ENCODE data around the gene ADK. TPM values are rescaled to one million over a fixed set of nuclear protein-coding genes. Genes with fewer than 3 reads are reported as not detected.

ADK gene
- total RNA-seq, 2 experiments from 2014 or later, result 52.8 to 54.4 TPM

DNA sequence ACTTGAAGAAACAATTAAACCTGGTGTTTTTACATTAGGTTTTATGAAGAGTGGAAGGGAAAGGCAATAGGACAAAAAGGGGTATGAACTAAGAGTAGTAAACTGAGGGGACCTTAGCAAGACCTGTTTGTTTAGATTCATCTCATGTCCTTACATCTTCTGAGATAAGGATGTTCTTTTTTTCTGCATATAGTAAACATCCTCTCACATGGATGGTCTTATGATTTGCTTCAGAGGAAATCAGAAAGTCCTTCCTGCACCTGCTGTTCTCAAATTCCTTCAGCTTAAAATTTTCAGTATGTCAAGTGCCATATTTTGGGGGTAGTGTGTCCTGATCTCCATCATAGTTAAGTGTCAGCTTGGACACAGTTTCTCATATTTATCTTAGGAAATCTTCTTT is 232.6 kb downstream of the ADK start:
- no peak for DNase-seq
- no peak overlapping the region for H3K27ac Mint-ChIP-seq
- no peaks in the 10 kb centered on the region for H3K36me3 Mint-ChIP-seq
- CTCF ChIA-PET, result no interaction called here
- no peak overlapping the region for H3K4me3 Mint-ChIP-seq
- H3K4me1 Mint-ChIP-seq (ENCODE audit: low read depth), result peaks cover 22% of the 10 kb centered on the region
- no peaks in the 10 kb centered on the region for H3K27me3 Mint-ChIP-seq
- H3K9me3 Mint-ChIP-seq, result no peaks in the 10 kb centered on the region
- POLR2A ChIA-PET, result no interaction called here
- intact Hi-C loops (cut with micrococcal nuclease), result no loop called here

- ChIA-PET CTCF (no interaction called here), POLR2A (no interaction called here)
- H3K27me3 Mint-ChIP-seq, result no peaks in the 10 kb centered on the region
- intact Hi-C loops (cut with micrococcal nuclease), result no loop called here
- peaks cover 25% of the 10 kb centered on the region for H3K4me1 Mint-ChIP-seq (ENCODE audit: low read depth)
- H3K9me3 Mint-ChIP-seq, result no peaks in the 10 kb centered on the region
- no peak for DNase-seq
- no peaks in the 10 kb centered on the region for H3K36me3 Mint-ChIP-seq
- no peak overlapping the region for H3K27ac Mint-ChIP-seq
- H3K4me3 Mint-ChIP-seq, result no peak overlapping the region
Measured at GRCh38 chr10:74384615-74385183, 233.7 kb downstream of the ADK start.

- Mint-ChIP-seq H3K27me3 (no peaks in the 10 kb centered on the region), H3K9me3 (no peaks in the 10 kb centered on the region), H3K27ac (no peak overlapping the region), H3K4me3 (no peak overlapping the region), H3K36me3 (peaks cover under 1% of the 10 kb centered on the region), H3K4me1 (ENCODE audit: low read depth) (peaks cover 11% of the 10 kb centered on the region)
- intact Hi-C loops (cut with micrococcal nuclease), result no loop called here
- no peak for DNase-seq
- ChIA-PET POLR2A (no interaction called here), CTCF (no interaction called here)
Measured at GRCh38 chr10:74388801-74389200, 237.8 kb downstream of the ADK start.

- Mint-ChIP-seq H3K4me3 (no peak overlapping the region), H3K27me3 (no peaks in the 10 kb centered on the region), H3K36me3 (peaks cover 18% of the 10 kb centered on the region), H3K27ac (no peak overlapping the region), H3K4me1 (ENCODE audit: low read depth) (peaks cover 7% of the 10 kb centered on the region), H3K9me3 (no peaks in the 10 kb centered on the region)
- ChIA-PET CTCF (no interaction called here), POLR2A (no interaction called here)
- intact Hi-C loops (cut with micrococcal nuclease), result no loop called here
- DNase-seq, result no peak
Measured at GRCh38 chr10:74391786-74392185, 240.8 kb downstream of the ADK start.

DNA sequence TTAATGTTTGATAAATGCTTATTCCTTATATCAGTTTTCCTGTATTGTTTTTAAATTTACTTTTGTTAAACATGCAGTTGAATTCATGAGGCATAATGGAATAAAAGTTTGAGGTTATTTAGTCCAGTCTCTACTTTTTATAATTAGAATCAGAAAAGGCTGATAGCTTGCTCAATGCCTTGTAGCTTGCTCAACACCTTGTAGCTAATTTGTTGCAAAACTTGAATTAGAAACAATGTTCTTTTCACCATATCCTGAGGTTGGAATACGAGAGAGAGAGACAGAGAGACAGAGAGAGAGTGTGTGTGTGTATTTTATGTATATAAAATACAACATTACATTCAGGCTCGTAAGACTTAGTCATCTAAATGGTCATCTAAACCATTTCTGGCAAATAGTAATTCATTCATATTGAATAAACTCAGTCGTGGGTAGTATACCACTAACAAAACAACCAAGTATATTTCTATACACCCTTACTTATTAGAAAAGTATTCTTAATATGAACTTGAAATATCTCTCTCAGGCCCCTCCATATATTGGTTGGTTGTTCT is 243.5 kb downstream of the ADK start:
- ChIA-PET POLR2A (no interaction called here), CTCF (no interaction called here)
- Mint-ChIP-seq H3K27ac (no peak overlapping the region), H3K9me3 (no peaks in the 10 kb centered on the region), H3K27me3 (no peaks in the 10 kb centered on the region), H3K36me3 (peaks cover 20% of the 10 kb centered on the region), H3K4me3 (no peak overlapping the region), H3K4me1 (ENCODE audit: low read depth) (peaks cover 4% of the 10 kb centered on the region)
- intact Hi-C loops (cut with micrococcal nuclease), result no loop called here
- DNase-seq, result no peak

DNA sequence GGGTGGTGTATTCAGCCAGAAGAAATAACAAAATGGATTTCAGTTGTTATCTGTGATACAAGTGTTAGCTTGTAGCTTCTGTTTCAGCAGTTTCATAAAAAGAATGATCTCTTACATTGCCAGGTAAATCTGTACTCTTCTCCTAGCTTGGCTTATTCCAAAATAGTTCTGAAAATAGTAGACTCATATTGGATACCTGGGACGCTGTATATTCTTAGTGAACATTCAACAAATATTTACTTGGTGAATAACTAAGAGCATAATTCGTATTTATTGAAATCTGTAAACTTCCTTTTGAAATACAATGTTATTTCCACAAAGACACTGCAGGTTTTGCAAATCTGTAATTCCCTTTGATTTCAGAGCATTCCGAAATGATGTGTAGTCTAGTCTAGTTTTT is 249.2 kb downstream of the ADK start:
- Mint-ChIP-seq H3K4me1 (ENCODE audit: low read depth) (no peaks in the 10 kb centered on the region), H3K4me3 (no peak overlapping the region), H3K9me3 (peaks cover 4% of the 10 kb centered on the region), H3K36me3 (peaks cover 36% of the 10 kb centered on the region), H3K27me3 (no peaks in the 10 kb centered on the region), H3K27ac (no peak overlapping the region)
- no peak for DNase-seq
- ChIA-PET CTCF (no interaction called here), POLR2A (no interaction called here)
- intact Hi-C loops (cut with micrococcal nuclease), result no loop called here

DNA sequence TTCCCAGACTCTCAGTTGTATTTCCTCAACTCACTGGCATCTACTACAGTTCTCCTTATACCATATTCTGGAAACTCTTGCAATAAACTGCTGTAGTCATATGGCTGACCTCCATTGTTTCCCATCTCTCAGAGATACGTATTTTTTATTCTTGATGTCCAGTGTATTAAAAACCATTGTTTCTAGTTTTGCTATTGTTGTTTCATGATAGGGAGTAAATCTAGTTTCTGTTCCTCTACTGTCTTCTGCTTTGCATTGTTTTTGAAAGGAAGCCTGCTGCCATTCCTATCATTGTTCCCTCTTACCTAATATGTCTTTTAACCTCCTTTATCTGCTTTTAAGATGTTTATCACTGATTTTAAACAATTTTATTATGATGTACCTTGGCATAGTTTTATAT is 255.0 kb downstream of the ADK start:
- POLR2A ChIA-PET, result no interaction called here
- no peak for DNase-seq
- Mint-ChIP-seq H3K36me3 (peaks cover 44% of the 10 kb centered on the region), H3K27ac (no peak overlapping the region), H3K4me1 (ENCODE audit: low read depth) (no peaks in the 10 kb centered on the region), H3K4me3 (no peak overlapping the region), H3K27me3 (no peaks in the 10 kb centered on the region), H3K9me3 (peaks cover 4% of the 10 kb centered on the region)
- CTCF ChIA-PET, result no interaction called here
- intact Hi-C loops (cut with micrococcal nuclease), result no loop called here

DNA sequence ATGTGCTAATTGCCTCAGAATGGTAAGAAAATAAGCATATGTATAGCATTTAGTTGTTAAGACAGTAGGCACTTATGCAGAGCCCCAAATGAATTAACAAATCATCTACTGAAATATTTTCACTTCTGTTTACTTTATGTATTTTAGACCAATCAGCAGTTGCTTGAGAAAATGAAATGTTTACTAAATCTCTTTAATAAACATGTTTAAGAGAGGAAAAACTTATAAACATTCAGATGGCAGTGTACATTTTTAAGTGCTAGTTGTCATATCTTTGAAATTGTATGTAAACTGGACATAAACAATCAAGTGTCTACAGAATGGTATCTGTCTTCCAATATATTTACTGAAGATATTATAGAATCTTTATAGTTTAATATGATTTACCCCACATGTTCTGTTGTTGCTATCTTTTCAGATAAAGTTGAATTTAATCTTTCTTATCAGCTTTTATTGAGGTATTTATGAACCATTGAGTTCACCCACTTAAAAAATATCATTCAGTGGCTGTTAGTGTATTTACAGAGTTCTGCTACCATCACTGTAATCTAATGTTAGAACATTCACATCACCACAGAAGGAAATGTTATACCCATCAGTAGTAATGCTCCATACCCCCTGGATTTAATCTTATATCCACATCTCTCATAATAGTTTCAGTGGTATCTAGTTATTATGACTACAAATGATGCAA is 264.3 kb downstream of the ADK start:
- no peak overlapping the region for H3K4me3 Mint-ChIP-seq
- no peaks in the 10 kb centered on the region for H3K9me3 Mint-ChIP-seq
- peaks cover 16% of the 10 kb centered on the region for H3K36me3 Mint-ChIP-seq
- intact Hi-C loops (cut with micrococcal nuclease), result no loop called here
- ChIA-PET CTCF (no interaction called here), POLR2A (no interaction called here)
- no peak overlapping the region for H3K27ac Mint-ChIP-seq
- DNase-seq, result no peak
- H3K4me1 Mint-ChIP-seq (ENCODE audit: low read depth), result no peaks in the 10 kb centered on the region
- H3K27me3 Mint-ChIP-seq, result no peaks in the 10 kb centered on the region

DNA sequence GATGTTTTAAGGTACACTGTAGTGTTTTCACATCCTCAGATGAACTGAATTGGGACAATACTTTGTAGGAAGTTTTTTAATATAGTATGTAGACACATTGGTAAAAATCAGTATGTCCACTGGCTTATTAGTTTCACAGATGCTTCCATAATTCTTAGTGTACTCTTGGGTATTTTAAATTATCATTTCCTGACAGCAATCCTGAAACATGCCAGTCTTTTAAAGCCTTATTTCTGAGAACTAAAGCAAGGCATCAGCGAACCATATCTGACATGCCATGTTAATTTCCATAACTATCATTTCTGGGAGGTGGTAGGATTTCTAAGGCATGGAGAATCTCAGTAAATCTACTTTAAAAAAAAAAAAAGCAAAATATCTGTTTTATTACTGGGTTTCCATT is 266.4 kb downstream of the ADK start:
- intact Hi-C loops (cut with micrococcal nuclease), result no loop called here
- DNase-seq, result no peak
- ChIA-PET CTCF (interaction anchor here (0.9 kb wide), 1 partner anchor 92 kb away, joined by 3 read pairs; no protein-coding TSS in a partner anchor), POLR2A (no interaction called here)
- Mint-ChIP-seq H3K36me3 (peaks cover 6% of the 10 kb centered on the region), H3K27ac (no peak overlapping the region), H3K27me3 (no peaks in the 10 kb centered on the region), H3K9me3 (no peaks in the 10 kb centered on the region), H3K4me1 (ENCODE audit: low read depth) (no peaks in the 10 kb centered on the region), H3K4me3 (no peak overlapping the region)

- no peaks in the 10 kb centered on the region for H3K27me3 Mint-ChIP-seq
- intact Hi-C loops (cut with micrococcal nuclease), result no loop called here
- H3K4me1 Mint-ChIP-seq (ENCODE audit: low read depth), result no peaks in the 10 kb centered on the region
- peaks cover 2% of the 10 kb centered on the region for H3K36me3 Mint-ChIP-seq
- no peaks in the 10 kb centered on the region for H3K9me3 Mint-ChIP-seq
- CTCF ChIA-PET, result interaction anchor here (0.6 to 1.1 kb wide), 3 partner anchors 91 to 685 kb away, joined by 3 to 4 read pairs (median 4); no protein-coding TSS in a partner anchor
- no peak overlapping the region for H3K4me3 Mint-ChIP-seq
- H3K27ac Mint-ChIP-seq, result no peak overlapping the region
- DNase-seq, result no peak
- POLR2A ChIA-PET, result no interaction called here
Measured at GRCh38 chr10:74418285-74418872, 267.4 kb downstream of the ADK start.

GRCh38 chr10:74419491-74419951 is 268.5 kb downstream of the ADK start:
- Mint-ChIP-seq H3K9me3 (no peaks in the 10 kb centered on the region), H3K4me3 (no peak overlapping the region), H3K27ac (no peak overlapping the region), H3K27me3 (no peaks in the 10 kb centered on the region), H3K36me3 (peaks cover 5% of the 10 kb centered on the region), H3K4me1 (ENCODE audit: low read depth) (no peaks in the 10 kb centered on the region)
- CTCF ChIA-PET, result interaction anchor here (0.6 to 2.7 kb wide), 10 partner anchors 9 to 815 kb away, joined by 3 to 11 read pairs (median 4); partner anchors contain the start of gene COMTD1
- POLR2A ChIA-PET, result no interaction called here
- DNase-seq, result no peak
- intact Hi-C loops (cut with micrococcal nuclease), result no loop called here

- Mint-ChIP-seq H3K9me3 (no peaks in the 10 kb centered on the region), H3K4me3 (no peak overlapping the region), H3K27ac (no peak overlapping the region), H3K4me1 (ENCODE audit: low read depth) (no peaks in the 10 kb centered on the region), H3K27me3 (no peaks in the 10 kb centered on the region), H3K36me3 (peaks cover 7% of the 10 kb centered on the region)
- CTCF ChIA-PET, result interaction anchor here (0.5 to 2.7 kb wide), 12 partner anchors 9 to 815 kb away, joined by 3 to 11 read pairs (median 4); partner anchors contain the start of gene COMTD1
- intact Hi-C loops (cut with micrococcal nuclease), result loop anchor here (5.0 kb wide), 1 partner anchor 602 kb away; no protein-coding TSS in a partner anchor
- peak; percentile 14 for DNase-seq
- POLR2A ChIA-PET, result no interaction called here
Measured at GRCh38 chr10:74419958-74420375, 268.9 kb downstream of the ADK start.
